Panc1 (cell line): ENCODE data around the gene FLT3. TPM values are rescaled to one million over a fixed set of nuclear protein-coding genes. Genes with fewer than 3 reads are reported as not detected.

ENCODE experiments used
- ATAC-seq: fragments of 200-7000 bp; cut with Tn5 transposase; 2 replicates; pipeline ENCODE4 v1.9.1; 2020; ENCODE audit warnings: mild to moderate bottlenecking, moderate library complexity
- BruUV-seq: library from RNA; stranded (reverse); fragments of 400-500 nt; replicated peaks from 2 replicates; lab custom pipeline; 2021; lab: Mats Ljungman, UMichigan
- CTCF ChIA-PET: fragments of 300-600 bp; sonication (Branson Sonifier 250); formaldehyde crosslinking; loops from one replicate; lab custom pipeline; 2022; ENCODE audit warnings: antibody characterized with exemption; lab: Charles Lee
- POLR2A ChIA-PET: fragments of 300-600 bp; sonication (Branson Sonifier 250); formaldehyde crosslinking; loops from one replicate; lab custom pipeline; 2022; ENCODE audit warnings: antibody characterized with exemption; lab: Charles Lee
- DNase-seq: peaks from one replicate; pipeline ENCODE4 v3.0.0-alpha.2; 2010; ENCODE audit warnings: low read depth, low spot score
- H3K27ac ChIP-seq: 2 replicates; pipeline ENCODE4 v1.5.1; 2011; ENCODE audit warnings: mild to moderate bottlenecking, low read length, inconsistent platforms
- H3K27me3 ChIP-seq: fragments of 200-500 bp; sonication (Bioruptor generic); 2 replicates; pipeline ENCODE4 v1.6.0; 2014; ENCODE audit warnings: low read length, inconsistent platforms; ENCODE audit not compliant: control insufficient read depth, insufficient read depth
- H3K36me3 ChIP-seq: fragments of 200-500 bp; sonication (Bioruptor generic); 2 replicates; pipeline ENCODE4 v1.5.1; 2014; ENCODE audit warnings: inconsistent platforms, mild to moderate bottlenecking, low read length, moderate library complexity; ENCODE audit not compliant: control insufficient read depth, insufficient read depth
- H3K4me1 ChIP-seq: 2 replicates; pipeline ENCODE4 v1.5.1; 2011; ENCODE audit warnings: inconsistent platforms, mild to moderate bottlenecking, low read length, moderate library complexity; ENCODE audit not compliant: control insufficient read depth, insufficient read depth
- H3K4me3 ChIP-seq, 2 experiments: 2 replicates each; pipeline ENCODE4 v1.5.1; 2011 to 2012; ENCODE audit warnings: low read depth in 2 of 2, low read length in 2 of 2, mild to moderate bottlenecking in 2 of 2, inconsistent platforms in 1 of 2, moderate library complexity in 1 of 2
- H3K9me3 ChIP-seq: fragments of 200-500 bp; sonication (Bioruptor generic); 2 replicates; pipeline ENCODE4 v1.5.1; 2014; ENCODE audit warnings: low read depth, mild to moderate bottlenecking, inconsistent platforms, low read length, moderate library complexity; ENCODE audit not compliant: control insufficient read depth, insufficient read depth
- CTCF ChIP-seq: fragments of 450-650 bp; IDR thresholded peaks from 2 replicates; pipeline ENCODE4 v1.5.1; 2017; ENCODE audit warnings: mild to moderate bottlenecking
- POLR2AphosphoS5 ChIP-seq: IDR thresholded peaks from 2 replicates; pipeline ENCODE4 v1.6.1; 2012; ENCODE audit warnings: mild to moderate bottlenecking, low read depth, low read length, moderate library complexity
- REST ChIP-seq, 2 experiments: IDR thresholded peaks; 2 replicates each; pipeline ENCODE4 v1.6.1; 2011 to 2012; ENCODE audit warnings: low read depth in 2 of 2, control low read depth in 1 of 2, low read length in 1 of 2, mild to moderate bottlenecking in 1 of 2, moderate library complexity in 1 of 2; ENCODE audit not compliant: insufficient read depth in 1 of 2
- SIN3A ChIP-seq: IDR thresholded peaks from 2 replicates; pipeline ENCODE4 v1.6.1; 2012; ENCODE audit warnings: low read depth, mild to moderate bottlenecking, low read length, moderate library complexity, borderline replicate concordance; ENCODE audit not compliant: insufficient read depth
- TCF7L2 ChIP-seq: IDR thresholded peaks from 2 replicates; pipeline ENCODE4 v1.6.1; 2011; ENCODE audit warnings: mild to moderate bottlenecking, low read depth, low read length, inconsistent platforms
- in situ Hi-C: cut with HindIII; loops from 2 replicates; pipeline ENCODE4 v1.10.0; 2016; ENCODE audit warnings: low sequenced_read_pairs, low pct_unique_long_range_greater_than_20kb
- intact Hi-C: fragments of 100-400 bp; cut with micrococcal nuclease; formaldehyde crosslinking; loops from one replicate; pipeline ENCODE4 v1.10.0; 2022; ENCODE audit not compliant: unreplicated experiment
- total RNA-seq: library from RNA; stranded (reverse); gene quantifications from one replicate; pipeline ENCODE4 v1.2.1, GENCODE V29; 2021; ENCODE audit not compliant: unreplicated experiment

FLT3 gene
- total RNA-seq, 1 experiment from 2014 or later = 0.08 TPM

GRCh38 chr13:27982361-27982760 lies 118.0 kb downstream of the FLT3 start:
- DNase-seq (no peak), ATAC-seq (no peak)
- no peaks in the 10 kb centered on the region for H3K36me3 ChIP-seq
- H3K4me3 ChIP-seq = no peak overlapping the region
- in situ Hi-C loops = no loop called here
- intact Hi-C loops = loop anchor here (10.0 kb wide), 3 partner anchors 148 to 618 kb away; no protein-coding TSS in a partner anchor
- no peaks in the 10 kb centered on the region for H3K27me3 ChIP-seq
- no TSS peak for BruUV-seq
- ChIA-PET CTCF (no interaction called here), POLR2A (no interaction called here)
- H3K27ac ChIP-seq = no peak overlapping the region
- TF ChIP-seq CTCF = no peak
- TF ChIP-seq REST (IDR thresholded peaks at IDR 0.05; ENCODE audit: insufficient read depth in 1 of 2, low read depth in 2 of 2, low read length in 1 of 2) = no peak
- TF ChIP-seq SIN3A = no peak
- no peak for TF ChIP-seq TCF7L2
- H3K9me3 ChIP-seq = no peaks in the 10 kb centered on the region
- no peaks in the 10 kb centered on the region for H3K4me1 ChIP-seq

- Histone ChIP-seq H3K4me1 (no peaks in the 10 kb centered on the region), H3K4me3 (no peak overlapping the region), H3K36me3 (no peaks in the 10 kb centered on the region), H3K9me3 (no peaks in the 10 kb centered on the region), H3K27me3 (no peaks in the 10 kb centered on the region), H3K27ac (no peak overlapping the region)
- no TSS peak for BruUV-seq
- ChIA-PET CTCF (interaction anchor here (0.8 kb wide), 1 partner anchor 152 kb away, joined by 3 read pairs; no protein-coding TSS in a partner anchor), POLR2A (interaction anchor here (0.7 kb wide), 1 partner anchor 591 kb away, joined by 12 read pairs; no protein-coding TSS in a partner anchor)
- intact Hi-C loops (loop anchor here (10.0 kb wide), 3 partner anchors 146 to 616 kb away; no protein-coding TSS in a partner anchor), in situ Hi-C loops (no loop called here)
- no peak for ATAC-seq
- no peak for DNase-seq
- TF ChIP-seq POLR2AphosphoS5 (no peak), TCF7L2 (no peak), SIN3A (no peak), REST (IDR thresholded peaks at IDR 0.05; ENCODE audit: insufficient read depth in 1 of 2, low read depth in 2 of 2, low read length in 1 of 2) (no peak), CTCF (no peak)
Observed at GRCh38 chr13:27981006-27981708, 119.2 kb downstream of the FLT3 start.
